Heart right ventricle (tissue), 16 donors: ENCODE results near the gene ADAT1. TPM values are rescaled to one million over a fixed set of nuclear protein-coding genes. Genes with fewer than 3 reads are reported as not detected.

Experiments
- ATAC-seq, 8 donors: fragments of 200-7000 bp; cut with Tn5 transposase; one replicate each; pipeline ENCODE4 v1.9.1; 2020; ENCODE audit warnings: mild to moderate bottlenecking in 8 of 8, moderate library complexity in 8 of 8, moderate number of reproducible peaks in 1 of 8
- DNase-seq, 2 donors: peaks; one replicate each; pipeline ENCODE4 v3.0.0-alpha.2; 2020
- H3K27ac ChIP-seq, 10 donors: fragments of 200-600 bp; sonication (generic) in 2 of 10; one replicate each; pipeline versions ENCODE4 v1.5.0 to v1.8.0; 2020 to 2022; ENCODE audit warnings: mild to moderate bottlenecking in 3 of 10
- H3K27me3 ChIP-seq, 7 donors: fragments of 200-600 bp; one replicate each; pipeline ENCODE4 v1.8.0; 2021 to 2022; ENCODE audit warnings: mild to moderate bottlenecking in 2 of 7
- H3K36me3 ChIP-seq, 9 donors: fragments of 200-600 bp; sonication (generic) in 1 of 9; one replicate each; pipeline versions ENCODE4 v1.5.0 to v1.8.0; 2020 to 2022; ENCODE audit warnings: mild to moderate bottlenecking in 2 of 9
- H3K4me1 ChIP-seq, 9 donors: fragments of 200-600 bp; sonication (generic) in 1 of 9; one replicate each; pipeline versions ENCODE4 v1.5.0 to v1.8.0; 2020 to 2022; ENCODE audit warnings: mild to moderate bottlenecking in 4 of 9
- H3K4me3 ChIP-seq, 10 donors: fragments of 200-600 bp; sonication (generic) in 2 of 10; one replicate each; pipeline versions ENCODE4 v1.5.0 to v1.8.0; 2020 to 2022; ENCODE audit warnings: mild to moderate bottlenecking in 7 of 10, moderate library complexity in 2 of 10
- H3K9me3 ChIP-seq, 11 donors: fragments of 200-600 bp in 10 of 11; sonication (generic) in 2 of 11; one replicate each; pipeline versions ENCODE4 v1.5.0 to v1.8.0; 2013 to 2022; ENCODE audit warnings: mild to moderate bottlenecking in 2 of 11, control low read depth in 1 of 11, moderate library complexity in 1 of 11
- CTCF ChIP-seq, 9 donors: fragments of 200-600 bp; sonication (generic) in 2 of 9; IDR thresholded peaks; one replicate each; pipeline versions ENCODE4 v1.5.0 to v1.8.0; 2021 to 2022; ENCODE audit warnings: antibody characterized with exemption in 9 of 9, mild to moderate bottlenecking in 5 of 9, moderate library complexity in 1 of 9
- WGBS, 2 donors: extraction: QIAGEN DNeasy Blood & Tissue Kit; methylation state at CpG; one replicate each; pipeline ENCODE4 v1.1.7; 2013; ENCODE audit warnings: inconsistent platforms in 1 of 2; 5-methylcytosine and 5-hydroxymethylcytosine counted together
- intact Hi-C, 10 donors: fragments of 100-400 bp; cut with DNase I; formaldehyde crosslinking; loops; one replicate each; pipeline versions ENCODE4 v1.11.1 to v1.14.2; 2022
- polyA plus RNA-seq, 2 donors: library from polyadenylated mRNA; stranded (reverse); fragments of 200-250 nt; gene quantifications; one replicate each; pipeline ENCODE4 v1.2.3, GENCODE V29; 2013
- total RNA-seq, 10 donors: library from RNA; stranded (reverse); fragmentation: NEBNext Ultra II Directional in 3 of 10; extraction: Animal tissue kit (Norgen Biotek cat#: 25700) in 3 of 10; gene quantifications; one replicate each; pipeline versions ENCODE4 v1.2.1 to v1.2.4, GENCODE V29; 2021 to 2023
- donor health status: Arrhythmogenic right ventricular cardiomyopathy.
- donor health status: ischemic (EF 13 %, LVEDD 7.1; RV severe dilation, severe dysfunction).
- donor health status: healthy with polysubstance abuse.
- donor health status: DM: no; HTN: yes; CAD: no.
- donor health status: DM: no; HTN: no; CAD: no.
- donor health status: ischemic (EF 25% LVEDD 6.9; RV normal size, moderate dysfunction).
- donor health status: ischemic (EF 25% LVEDD 5.7; RV mildly dilated, moderate dysfunction).
- donor health status: healthy.
- donor health status: DM: yes; HTN: yes; CAD: no.
- donor health status: Ischemic cardiomyopathy.
- donor health status: ischemic (EF 35%, LVEDD 5.7; RV mildly dilated, moderate dysfunction).
- donor health status: nonischemic (EF 11% LVEDD 7.7; RV severe dilation, severe dysfunction).
- donor health status: DM: yes; HTN: yes; CAD: no.
- donor health status: PGD.
- donor health status: ischemic (EF 29% LVEDD 5.4; RV normal size, mild dysfunction).
- donor health status: nonischemic (EF 23%, LVEDD 6.1; RV moderate dilation, normal function).

ADAT1 gene
- total and polyA plus RNA-seq, 12 donors = 6.1 to 30.6 (median 20.5) TPM

GRCh38 chr16:75566040-75566757 lies 56.9 kb downstream of the ADAT1 start, which contains the start of gene GABARAPL2:
TSS of gene GABARAPL2 (plus strand) at chr16:75566379. CDS start at chr16:75566487, 108 bp downstream.
- DNase-seq (peak; percentile 77 to 89), ATAC-seq (peak; percentile 93 to 97 (median 94))
- no peak for TF ChIP-seq CTCF (IDR thresholded peaks at IDR 0.05)
- Histone ChIP-seq H3K9me3 (no peaks in the 10 kb centered on the region), H3K27me3 (no peaks in the 10 kb centered on the region), H3K4me1 (peaks cover 30 to 58% (median 54%) of the 10 kb centered on the region in 9 donors), H3K27ac (peak within 1 kb of the TSS; percentile 73 to 95 (median 90)), H3K36me3 (peaks cover 0 to 40% (median 29%) of the 10 kb centered on the region in 9 donors), H3K4me3 (peak within 1 kb of the TSS; percentile 88 to 100 (median 96))
- 0 to 1% methylated on average over 66 to 69 of the region's 69 CpGs for WGBS, 2 donors
- intact Hi-C loops = loop anchor here in 6 of 10 donors (1.0 to 10.0 kb wide), 3 partner anchors 11 to 59 kb away; partner anchors contain the start of gene ADAT1 (in 5 of the 6)

- ATAC-seq = peak in 6 of 8 donors; percentile 10 to 35 (median 24)
- Histone ChIP-seq H3K27ac (peak overlapping the region in 9 of 10 donors; percentile 73 to 95 (median 90)), H3K36me3 (peaks cover 0 to 34% (median 23%) of the 10 kb centered on the region in 9 donors), H3K4me3 (peak overlapping the region; percentile 88 to 100 (median 96)), H3K9me3 (no peaks in the 10 kb centered on the region), H3K4me1 (peaks cover 24 to 52% (median 49%) of the 10 kb centered on the region in 9 donors), H3K27me3 (no peaks in the 10 kb centered on the region)
- no peak for TF ChIP-seq CTCF (IDR thresholded peaks at IDR 0.05)
- intact Hi-C loops = loop anchor here in 6 of 10 donors (1.0 to 10.0 kb wide), 3 partner anchors 10 to 59 kb away; partner anchors contain the start of gene ADAT1 (in 5 of the 6)
- 20 to 21% methylated on average over 15 of the region's 15 CpGs for WGBS, 2 donors
- DNase-seq = no peak
These were observed 57.4 kb downstream of the ADAT1 start for GRCh38 chr16:75565640-75566039.

GRCh38 chr16:75559564-75560372 lies 63.3 kb downstream of the ADAT1 start:
- ATAC-seq (peak in 1 of 8 donors; percentile 18), DNase-seq (peak in 1 of 2 donors; percentile 53)
- TF ChIP-seq CTCF (IDR thresholded peaks at IDR 0.05) = no peak
- intact Hi-C loops = loop anchor here in 5 of 10 donors (5.0 to 10.0 kb wide), 4 partner anchors 42 to 88 kb away; partner anchors contain the start of genes ADAT1 (in 3 of the 5), KARS1 (in 1 of the 5) and TERF2IP (in 1 of the 5)
- no peaks in the 10 kb centered on the region for H3K9me3 ChIP-seq
- peaks cover 2 to 19% (median 10%) of the 10 kb centered on the region in 9 donors for H3K4me1 ChIP-seq
- H3K27ac ChIP-seq = peak overlapping the region in 2 of 10 donors; percentile 23 to 58
- no peak overlapping the region for H3K4me3 ChIP-seq
- H3K27me3 ChIP-seq = no peaks in the 10 kb centered on the region
- no peaks in the 10 kb centered on the region for H3K36me3 ChIP-seq
- WGBS, 2 donors = 61 to 64% methylated on average over 10 of the region's 10 CpGs
